BJ (cell line): ENCODE data around the gene BCAS1. TPM values are rescaled to one million over a fixed set of nuclear protein-coding genes. Genes with fewer than 3 reads are reported as not detected.

Experiments used
- CTCF ChIA-PET: fragments of 350-600 bp; formaldehyde crosslinking; extraction: SDS; loops from one replicate; lab custom pipeline; 2021; ENCODE audit warnings: antibody characterized with exemption, inconsistent platforms; lab: Yijun Ruan, JAX
- POLR2A ChIA-PET: fragments of 300-600 bp; sonication (Branson Sonifier 250); formaldehyde crosslinking; extraction: SDS; loops from one replicate; lab custom pipeline; 2021; ENCODE audit warnings: antibody characterized with exemption; lab: Charles Lee
- DNase-seq: peaks from one replicate; pipeline ENCODE4 v3.0.0-alpha.2; 2011; ENCODE audit warnings: low read depth
- H3K27me3 ChIP-seq: 2 replicates; pipeline ENCODE4 v1.6.0; 2011; ENCODE audit warnings: low read length; ENCODE audit not compliant: control insufficient read depth, insufficient read depth
- H3K36me3 ChIP-seq: 2 replicates; pipeline ENCODE4 v1.5.1; 2011; ENCODE audit warnings: low read length; ENCODE audit not compliant: control insufficient read depth, insufficient read depth
- H3K4me3 ChIP-seq: 2 replicates; pipeline ENCODE4 v1.5.1; 2011; ENCODE audit warnings: low read depth, mild to moderate bottlenecking, control low read depth, low read length
- polyA plus RNA-seq: library from polyadenylated mRNA; depleted of rRNA; stranded (reverse); fragments of >200 nt; gene quantifications from 2 replicates; pipeline ENCODE4 v1.2.3, GENCODE V29; 2011
- TF ChIP-seq, protein P1 (sequence below): IDR thresholded peaks from 2 replicates; pipeline ENCODE4 v1.5.1; 2011; ENCODE audit warnings: low read depth, mild to moderate bottlenecking, control low read depth, inconsistent platforms, low read length, moderate library complexity; ENCODE audit not compliant: insufficient read depth

BCAS1 gene
- polyA plus RNA-seq, 1 experiment, result not detected

- H3K27me3 ChIP-seq, result no peaks in the 10 kb centered on the region
- no peak for DNase-seq
- H3K36me3 ChIP-seq, result no peaks in the 10 kb centered on the region
- no peak overlapping the region for H3K4me3 ChIP-seq
- ChIA-PET CTCF (interaction anchor here (1.4 kb wide), 1 partner anchor 8 kb away, joined by 3 read pairs; no protein-coding TSS in a partner anchor), POLR2A (no interaction called here)
- TF ChIP-seq, protein P1, sequence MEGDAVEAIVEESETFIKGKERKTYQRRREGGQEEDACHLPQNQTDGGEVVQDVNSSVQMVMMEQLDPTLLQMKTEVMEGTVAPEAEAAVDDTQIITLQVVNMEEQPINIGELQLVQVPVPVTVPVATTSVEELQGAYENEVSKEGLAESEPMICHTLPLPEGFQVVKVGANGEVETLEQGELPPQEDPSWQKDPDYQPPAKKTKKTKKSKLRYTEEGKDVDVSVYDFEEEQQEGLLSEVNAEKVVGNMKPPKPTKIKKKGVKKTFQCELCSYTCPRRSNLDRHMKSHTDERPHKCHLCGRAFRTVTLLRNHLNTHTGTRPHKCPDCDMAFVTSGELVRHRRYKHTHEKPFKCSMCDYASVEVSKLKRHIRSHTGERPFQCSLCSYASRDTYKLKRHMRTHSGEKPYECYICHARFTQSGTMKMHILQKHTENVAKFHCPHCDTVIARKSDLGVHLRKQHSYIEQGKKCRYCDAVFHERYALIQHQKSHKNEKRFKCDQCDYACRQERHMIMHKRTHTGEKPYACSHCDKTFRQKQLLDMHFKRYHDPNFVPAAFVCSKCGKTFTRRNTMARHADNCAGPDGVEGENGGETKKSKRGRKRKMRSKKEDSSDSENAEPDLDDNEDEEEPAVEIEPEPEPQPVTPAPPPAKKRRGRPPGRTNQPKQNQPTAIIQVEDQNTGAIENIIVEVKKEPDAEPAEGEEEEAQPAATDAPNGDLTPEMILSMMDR, result no peak
Observed at GRCh38 chr20:53958260-53958659, 112.1 kb downstream of the BCAS1 start.

GRCh38 chr20:53957451-53958172 is 112.8 kb downstream of the BCAS1 start:
- TF ChIP-seq, protein P1, result no peak
- no peaks in the 10 kb centered on the region for H3K36me3 ChIP-seq
- CTCF ChIA-PET, result interaction anchor here (1.1 to 1.4 kb wide), 3 partner anchors 8 to 16 kb away, joined by 3 to 4 read pairs (median 3); no protein-coding TSS in a partner anchor
- no peaks in the 10 kb centered on the region for H3K27me3 ChIP-seq
- no peak for DNase-seq
- POLR2A ChIA-PET, result no interaction called here
- H3K4me3 ChIP-seq, result no peak overlapping the region

- ChIA-PET POLR2A (no interaction called here), CTCF (interaction anchor here (0.8 to 1.4 kb wide), 4 partner anchors 8 to 741 kb away, joined by 3 to 7 read pairs (median 4); no protein-coding TSS in a partner anchor)
- Histone ChIP-seq H3K36me3 (no peaks in the 10 kb centered on the region), H3K27me3 (no peaks in the 10 kb centered on the region), H3K4me3 (no peak overlapping the region)
- DNase-seq, result no peak
- TF ChIP-seq, protein P1, result no peak
Observed at GRCh38 chr20:53956013-53956715, 114.2 kb downstream of the BCAS1 start.

DNA sequence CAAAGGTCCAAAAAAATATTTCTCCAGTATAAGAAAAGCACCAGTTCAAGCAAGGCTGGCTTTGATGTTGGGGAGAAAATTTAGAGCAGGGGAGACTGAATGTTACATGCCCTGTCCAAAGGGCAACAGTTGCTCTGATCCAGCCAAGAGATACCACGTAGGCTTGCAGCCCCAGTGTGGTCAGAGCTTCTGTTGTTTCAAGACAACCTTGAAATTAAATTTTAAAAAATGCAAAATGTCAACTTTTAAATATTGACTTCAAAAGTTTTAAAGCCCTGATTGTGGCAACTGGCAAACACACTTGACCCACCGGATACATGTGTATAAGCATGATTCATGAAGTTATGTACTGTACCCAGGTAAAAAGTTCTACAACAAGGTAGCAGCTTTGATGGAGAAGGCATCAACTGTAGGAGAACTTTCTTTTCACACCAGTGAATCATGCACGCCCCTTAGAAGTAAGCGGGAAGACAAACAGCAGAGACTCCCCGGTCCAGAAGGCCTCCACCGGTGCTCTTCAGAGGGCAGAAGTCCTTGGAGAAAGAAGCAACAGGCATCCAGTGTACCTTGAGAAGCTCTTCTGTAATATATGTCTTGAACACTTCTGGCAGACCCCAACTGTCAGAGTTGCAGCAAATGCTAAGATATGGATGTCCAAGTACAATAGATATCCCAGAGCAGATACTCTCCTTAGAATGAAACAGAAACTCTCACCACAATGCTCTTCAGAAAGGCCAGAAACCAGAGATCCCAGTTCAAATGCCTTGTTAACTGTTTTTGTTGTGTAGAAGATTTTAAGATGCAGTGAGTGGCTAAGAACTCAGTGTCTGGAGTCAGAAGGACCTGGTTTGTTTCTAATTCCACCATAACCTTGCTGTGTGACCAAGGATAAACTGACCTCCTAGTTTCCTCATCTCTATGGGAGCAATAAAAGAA is 115.4 kb downstream of the BCAS1 start:
- Histone ChIP-seq H3K4me3 (no peak overlapping the region), H3K36me3 (no peaks in the 10 kb centered on the region), H3K27me3 (no peaks in the 10 kb centered on the region)
- POLR2A ChIA-PET, result no interaction called here
- DNase-seq, result no peak
- TF ChIP-seq, protein P1, result no peak
- CTCF ChIA-PET, result interaction anchor here (0.6 to 1.4 kb wide), 3 partner anchors 9 to 107 kb away, joined by 3 to 4 read pairs (median 3); no protein-coding TSS in a partner anchor
